Right lobe of liver (tissue), 4 donors: ENCODE results near the gene PDE4A.

Experiments used
- POLR2A ChIP-seq: fragments of 450-650 bp; IDR thresholded peaks from one replicate; pipeline ENCODE4 v1.6.1; 2017; ENCODE audit warnings: antibody characterized with exemption, mild to moderate bottlenecking
- TF ChIP-seq, protein P1 (sequence below), 4 donors: fragments of 200-600 bp in 3 of 4; fragments of 450-650 bp in 1 of 4; IDR thresholded peaks; one replicate each; pipeline versions ENCODE4 v1.5.1 to v1.8.0; 2016 to 2022; ENCODE audit warnings: antibody characterized with exemption in 4 of 4, mild to moderate bottlenecking in 2 of 4
- donor health status: DM: no; HTN: no; CAD: no.
- donor health status: DM: no; HTN: no; CAD: no.
- donor health status: DM: no; HTN: yes; CAD: no.

DNA sequence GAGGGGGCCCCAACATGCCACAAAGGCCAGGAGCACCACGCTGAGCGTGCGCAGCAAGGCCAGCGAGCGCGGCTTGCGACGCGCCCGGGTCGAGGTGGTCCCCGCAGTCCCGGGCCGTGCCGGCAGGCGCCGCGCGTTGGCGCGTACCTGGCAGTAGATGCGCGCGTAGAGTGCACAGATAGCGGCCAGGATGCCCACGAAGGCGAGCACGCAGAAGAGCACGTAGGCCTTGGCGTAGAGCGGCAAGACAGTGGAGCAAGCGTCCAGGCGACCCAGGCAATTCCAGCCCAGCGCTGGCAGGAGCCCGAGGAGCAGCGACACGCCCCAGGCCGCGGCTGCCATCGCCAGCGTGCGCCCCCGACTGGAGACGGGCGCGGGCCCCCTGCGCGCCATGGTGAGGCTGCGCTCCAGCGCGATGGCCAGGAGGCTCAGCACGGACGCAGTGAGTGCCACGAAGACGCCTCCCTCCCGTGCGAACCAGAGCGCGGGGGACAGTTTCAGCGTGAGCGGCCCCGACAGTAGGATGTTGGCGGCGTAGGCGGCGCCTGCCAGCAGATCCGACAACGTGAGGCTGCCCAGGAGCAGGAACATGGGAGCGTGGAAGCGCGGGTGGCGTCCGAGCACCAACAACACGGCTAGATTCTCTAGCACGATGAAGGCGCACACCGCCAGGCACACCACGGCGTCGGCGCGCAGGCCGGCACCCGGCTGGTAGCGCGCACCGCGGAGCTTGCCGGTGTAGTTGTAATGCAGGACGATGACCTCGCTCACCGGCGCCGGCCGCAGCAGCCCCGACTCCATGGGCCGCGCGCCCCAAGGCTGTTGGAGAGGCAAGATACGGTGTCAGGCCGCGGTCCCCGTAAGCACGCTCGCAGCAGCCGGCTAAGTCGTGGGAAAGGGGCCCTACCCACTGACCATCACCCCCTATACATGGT lies 94.1 kb downstream of the PDE4A start:
- TF ChIP-seq POLR2A, result no peak
- TF ChIP-seq, protein P1, sequence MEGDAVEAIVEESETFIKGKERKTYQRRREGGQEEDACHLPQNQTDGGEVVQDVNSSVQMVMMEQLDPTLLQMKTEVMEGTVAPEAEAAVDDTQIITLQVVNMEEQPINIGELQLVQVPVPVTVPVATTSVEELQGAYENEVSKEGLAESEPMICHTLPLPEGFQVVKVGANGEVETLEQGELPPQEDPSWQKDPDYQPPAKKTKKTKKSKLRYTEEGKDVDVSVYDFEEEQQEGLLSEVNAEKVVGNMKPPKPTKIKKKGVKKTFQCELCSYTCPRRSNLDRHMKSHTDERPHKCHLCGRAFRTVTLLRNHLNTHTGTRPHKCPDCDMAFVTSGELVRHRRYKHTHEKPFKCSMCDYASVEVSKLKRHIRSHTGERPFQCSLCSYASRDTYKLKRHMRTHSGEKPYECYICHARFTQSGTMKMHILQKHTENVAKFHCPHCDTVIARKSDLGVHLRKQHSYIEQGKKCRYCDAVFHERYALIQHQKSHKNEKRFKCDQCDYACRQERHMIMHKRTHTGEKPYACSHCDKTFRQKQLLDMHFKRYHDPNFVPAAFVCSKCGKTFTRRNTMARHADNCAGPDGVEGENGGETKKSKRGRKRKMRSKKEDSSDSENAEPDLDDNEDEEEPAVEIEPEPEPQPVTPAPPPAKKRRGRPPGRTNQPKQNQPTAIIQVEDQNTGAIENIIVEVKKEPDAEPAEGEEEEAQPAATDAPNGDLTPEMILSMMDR (IDR thresholded peaks at IDR 0.05), result no peak
